ENCODE results near the gene NAP1L1.

NAP1L1 gene

DNA sequence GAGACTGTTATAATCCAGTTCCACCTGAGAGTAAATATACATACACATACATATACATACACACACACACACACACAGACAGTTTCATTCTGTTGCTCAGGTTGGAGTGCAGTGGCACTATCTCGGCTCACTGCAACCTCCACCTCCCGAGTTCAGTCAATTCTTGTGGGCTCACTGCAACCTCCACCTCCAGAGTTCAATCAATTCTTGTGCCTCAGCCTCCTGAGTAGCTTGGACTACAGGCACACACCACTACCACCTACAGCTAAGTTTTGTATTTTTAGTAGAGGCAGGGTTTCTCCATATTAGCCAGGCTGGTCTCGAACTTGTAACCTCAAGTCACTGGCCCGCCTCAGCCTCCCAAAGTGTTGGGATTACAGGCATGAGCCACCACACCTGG lies 44.0 kb downstream of the NAP1L1 start:
- TF ChIP-seq ZFP3 (CRISPR knock-in tag; IDR thresholded peaks at IDR 0.05): no peak
- no peak for TF ChIP-seq RARB (CRISPR knock-in tag; IDR thresholded peaks at IDR 0.05)
- TF ChIP-seq, protein P1, sequence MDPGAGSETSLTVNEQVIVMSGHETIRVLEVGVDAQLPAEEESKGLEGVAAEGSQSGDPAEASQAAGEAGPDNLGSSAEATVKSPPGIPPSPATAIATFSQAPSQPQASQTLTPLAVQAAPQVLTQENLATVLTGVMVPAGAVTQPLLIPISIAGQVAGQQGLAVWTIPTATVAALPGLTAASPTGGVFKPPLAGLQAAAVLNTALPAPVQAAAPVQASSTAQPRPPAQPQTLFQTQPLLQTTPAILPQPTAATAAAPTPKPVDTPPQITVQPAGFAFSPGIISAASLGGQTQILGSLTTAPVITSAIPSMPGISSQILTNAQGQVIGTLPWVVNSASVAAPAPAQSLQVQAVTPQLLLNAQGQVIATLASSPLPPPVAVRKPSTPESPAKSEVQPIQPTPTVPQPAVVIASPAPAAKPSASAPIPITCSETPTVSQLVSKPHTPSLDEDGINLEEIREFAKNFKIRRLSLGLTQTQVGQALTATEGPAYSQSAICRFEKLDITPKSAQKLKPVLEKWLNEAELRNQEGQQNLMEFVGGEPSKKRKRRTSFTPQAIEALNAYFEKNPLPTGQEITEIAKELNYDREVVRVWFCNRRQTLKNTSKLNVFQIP (CRISPR knock-in tag; IDR thresholded peaks at IDR 0.05; ENCODE audit: borderline replicate concordance, low read depth): no peak
- TF ChIP-seq, protein P2, sequence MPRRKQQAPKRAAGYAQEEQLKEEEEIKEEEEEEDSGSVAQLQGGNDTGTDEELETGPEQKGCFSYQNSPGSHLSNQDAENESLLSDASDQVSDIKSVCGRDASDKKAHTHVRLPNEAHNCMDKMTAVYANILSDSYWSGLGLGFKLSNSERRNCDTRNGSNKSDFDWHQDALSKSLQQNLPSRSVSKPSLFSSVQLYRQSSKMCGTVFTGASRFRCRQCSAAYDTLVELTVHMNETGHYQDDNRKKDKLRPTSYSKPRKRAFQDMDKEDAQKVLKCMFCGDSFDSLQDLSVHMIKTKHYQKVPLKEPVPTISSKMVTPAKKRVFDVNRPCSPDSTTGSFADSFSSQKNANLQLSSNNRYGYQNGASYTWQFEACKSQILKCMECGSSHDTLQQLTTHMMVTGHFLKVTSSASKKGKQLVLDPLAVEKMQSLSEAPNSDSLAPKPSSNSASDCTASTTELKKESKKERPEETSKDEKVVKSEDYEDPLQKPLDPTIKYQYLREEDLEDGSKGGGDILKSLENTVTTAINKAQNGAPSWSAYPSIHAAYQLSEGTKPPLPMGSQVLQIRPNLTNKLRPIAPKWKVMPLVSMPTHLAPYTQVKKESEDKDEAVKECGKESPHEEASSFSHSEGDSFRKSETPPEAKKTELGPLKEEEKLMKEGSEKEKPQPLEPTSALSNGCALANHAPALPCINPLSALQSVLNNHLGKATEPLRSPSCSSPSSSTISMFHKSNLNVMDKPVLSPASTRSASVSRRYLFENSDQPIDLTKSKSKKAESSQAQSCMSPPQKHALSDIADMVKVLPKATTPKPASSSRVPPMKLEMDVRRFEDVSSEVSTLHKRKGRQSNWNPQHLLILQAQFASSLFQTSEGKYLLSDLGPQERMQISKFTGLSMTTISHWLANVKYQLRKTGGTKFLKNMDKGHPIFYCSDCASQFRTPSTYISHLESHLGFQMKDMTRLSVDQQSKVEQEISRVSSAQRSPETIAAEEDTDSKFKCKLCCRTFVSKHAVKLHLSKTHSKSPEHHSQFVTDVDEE (CRISPR knock-in tag; IDR thresholded peaks at IDR 0.05): no peak
- no peak for TF ChIP-seq TCF4 (CRISPR knock-in tag; IDR thresholded peaks at IDR 0.05; ENCODE audit: borderline replicate concordance)
- TF ChIP-seq ISL1 (CRISPR knock-in tag; IDR thresholded peaks at IDR 0.05): no peak
- TF ChIP-seq BACH2 (CRISPR knock-in tag; IDR thresholded peaks at IDR 0.05; ENCODE audit: borderline replicate concordance): no peak
- TF ChIP-seq TOX (CRISPR knock-in tag; IDR thresholded peaks at IDR 0.05; ENCODE audit: borderline replicate concordance): no peak
- no peak for TF ChIP-seq ARNTL (CRISPR knock-in tag; IDR thresholded peaks at IDR 0.05; ENCODE audit: borderline replicate concordance, low read depth)
- no peak for TF ChIP-seq ESRRG (CRISPR knock-in tag; IDR thresholded peaks at IDR 0.05)
- no peak for TF ChIP-seq PATZ1 (CRISPR knock-in tag; IDR thresholded peaks at IDR 0.05; ENCODE audit: borderline replicate concordance)
- TF ChIP-seq SNAI2 (CRISPR knock-in tag; IDR thresholded peaks at IDR 0.05): no peak
- TF ChIP-seq ZNF8 (CRISPR knock-in tag; IDR thresholded peaks at IDR 0.05): no peak
- no peak for TF ChIP-seq PPARA (CRISPR knock-in tag; IDR thresholded peaks at IDR 0.05; ENCODE audit: borderline replicate concordance)
- TF ChIP-seq ZNF70 (CRISPR knock-in tag; IDR thresholded peaks at IDR 0.05): no peak
- TF ChIP-seq ZNF565 (CRISPR knock-in tag; conservative IDR thresholded peaks at IDR 0.05; ENCODE audit: low read depth): no peak
- no peak for TF ChIP-seq GLIS3 (CRISPR knock-in tag; IDR thresholded peaks at IDR 0.05)
- TF ChIP-seq OSR1 (CRISPR knock-in tag; IDR thresholded peaks at IDR 0.05): no peak
- TF ChIP-seq CSRNP3 (CRISPR knock-in tag; IDR thresholded peaks at IDR 0.05): no peak
- TF ChIP-seq ZFP30 (CRISPR knock-in tag; IDR thresholded peaks at IDR 0.05): no peak
- no peak for ATAC-seq

GRCh38 chr12:76038176-76038575 lies 46.3 kb downstream of the NAP1L1 start:
- ATAC-seq: no peak
- no peak for TF ChIP-seq PPARA (CRISPR knock-in tag; IDR thresholded peaks at IDR 0.05; ENCODE audit: borderline replicate concordance)
- TF ChIP-seq, protein P3, sequence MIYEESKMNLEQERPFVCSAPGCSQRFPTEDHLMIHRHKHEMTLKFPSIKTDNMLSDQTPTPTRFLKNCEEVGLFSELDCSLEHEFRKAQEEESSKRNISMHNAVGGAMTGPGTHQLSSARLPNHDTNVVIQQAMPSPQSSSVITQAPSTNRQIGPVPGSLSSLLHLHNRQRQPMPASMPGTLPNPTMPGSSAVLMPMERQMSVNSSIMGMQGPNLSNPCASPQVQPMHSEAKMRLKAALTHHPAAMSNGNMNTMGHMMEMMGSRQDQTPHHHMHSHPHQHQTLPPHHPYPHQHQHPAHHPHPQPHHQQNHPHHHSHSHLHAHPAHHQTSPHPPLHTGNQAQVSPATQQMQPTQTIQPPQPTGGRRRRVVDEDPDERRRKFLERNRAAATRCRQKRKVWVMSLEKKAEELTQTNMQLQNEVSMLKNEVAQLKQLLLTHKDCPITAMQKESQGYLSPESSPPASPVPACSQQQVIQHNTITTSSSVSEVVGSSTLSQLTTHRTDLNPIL (CRISPR knock-in tag; IDR thresholded peaks at IDR 0.05; ENCODE audit: low read depth): no peak
- no peak for TF ChIP-seq OSR1 (CRISPR knock-in tag; IDR thresholded peaks at IDR 0.05)
- no peak for TF ChIP-seq SNAI2 (CRISPR knock-in tag; IDR thresholded peaks at IDR 0.05)
- TF ChIP-seq RARB (CRISPR knock-in tag; IDR thresholded peaks at IDR 0.05): no peak
- no peak for TF ChIP-seq ZNF70 (CRISPR knock-in tag; IDR thresholded peaks at IDR 0.05)
- TF ChIP-seq ARNTL (CRISPR knock-in tag; IDR thresholded peaks at IDR 0.05; ENCODE audit: borderline replicate concordance, low read depth): no peak
- TF ChIP-seq, protein P1 (CRISPR knock-in tag; IDR thresholded peaks at IDR 0.05; ENCODE audit: borderline replicate concordance, low read depth): no peak
- TF ChIP-seq ZFP30 (CRISPR knock-in tag; IDR thresholded peaks at IDR 0.05): no peak
- TF ChIP-seq ESRRG (CRISPR knock-in tag; IDR thresholded peaks at IDR 0.05): no peak
- no peak for TF ChIP-seq CSRNP3 (CRISPR knock-in tag; IDR thresholded peaks at IDR 0.05)

Measured in SK-N-SH treated with all-trans-retinoic acid at 6 μM for 48 hours (cell line).